Measurements from ENCODE around the gene UBE2J2.

The UBE2J2 gene

DNA sequence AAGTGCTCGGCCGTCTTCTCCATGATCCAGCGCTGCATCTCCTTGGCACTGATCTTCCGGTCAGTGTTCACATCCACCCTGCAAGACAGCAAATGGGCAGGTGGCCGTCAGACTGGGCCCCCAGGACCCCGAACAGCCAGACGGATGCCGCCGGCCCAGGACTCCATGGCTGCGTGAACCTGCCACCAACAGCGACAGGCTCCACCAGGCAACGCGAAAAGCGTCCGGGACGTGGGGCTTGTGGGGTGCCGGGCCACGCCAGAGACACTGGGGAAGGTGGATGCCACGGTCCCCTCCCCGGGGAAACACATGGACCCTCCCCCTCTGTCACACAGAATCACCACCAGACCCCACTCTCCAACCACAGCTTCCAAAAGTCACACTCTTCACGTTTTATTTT, 49.8 kb downstream of the UBE2J2 start:
- DNase-seq, result no peak

- no peak for DNase-seq
These were observed 50.3 kb downstream of the UBE2J2 start for GRCh38 chr1:1223321-1223720.

GRCh38 chr1:1222575-1223225, 51.0 kb downstream of the UBE2J2 start:
- DNase-seq, result no peak

GRCh38 chr1:1221887-1222574, 51.6 kb downstream of the UBE2J2 start:
- no peak for DNase-seq

- DNase-seq, result no peak
These were observed 53.5 kb downstream of the UBE2J2 start for GRCh38 chr1:1220197-1220596.

GRCh38 chr1:1219341-1219740, 54.3 kb downstream of the UBE2J2 start:
- DNase-seq, result no peak

GRCh38 chr1:1218524-1219200, 55.0 kb downstream of the UBE2J2 start:
- no peak for DNase-seq

GRCh38 chr1:1217621-1218523, 55.8 kb downstream of the UBE2J2 start:
- DNase-seq, result no peak

GRCh38 chr1:1216770-1217620, 56.7 kb downstream of the UBE2J2 start:
- DNase-seq, result no peak

GRCh38 chr1:1215881-1216605, 57.6 kb downstream of the UBE2J2 start:
- DNase-seq, result no peak

GRCh38 chr1:1215080-1215676, 58.5 kb downstream of the UBE2J2 start:
- DNase-seq, result no peak

DNA sequence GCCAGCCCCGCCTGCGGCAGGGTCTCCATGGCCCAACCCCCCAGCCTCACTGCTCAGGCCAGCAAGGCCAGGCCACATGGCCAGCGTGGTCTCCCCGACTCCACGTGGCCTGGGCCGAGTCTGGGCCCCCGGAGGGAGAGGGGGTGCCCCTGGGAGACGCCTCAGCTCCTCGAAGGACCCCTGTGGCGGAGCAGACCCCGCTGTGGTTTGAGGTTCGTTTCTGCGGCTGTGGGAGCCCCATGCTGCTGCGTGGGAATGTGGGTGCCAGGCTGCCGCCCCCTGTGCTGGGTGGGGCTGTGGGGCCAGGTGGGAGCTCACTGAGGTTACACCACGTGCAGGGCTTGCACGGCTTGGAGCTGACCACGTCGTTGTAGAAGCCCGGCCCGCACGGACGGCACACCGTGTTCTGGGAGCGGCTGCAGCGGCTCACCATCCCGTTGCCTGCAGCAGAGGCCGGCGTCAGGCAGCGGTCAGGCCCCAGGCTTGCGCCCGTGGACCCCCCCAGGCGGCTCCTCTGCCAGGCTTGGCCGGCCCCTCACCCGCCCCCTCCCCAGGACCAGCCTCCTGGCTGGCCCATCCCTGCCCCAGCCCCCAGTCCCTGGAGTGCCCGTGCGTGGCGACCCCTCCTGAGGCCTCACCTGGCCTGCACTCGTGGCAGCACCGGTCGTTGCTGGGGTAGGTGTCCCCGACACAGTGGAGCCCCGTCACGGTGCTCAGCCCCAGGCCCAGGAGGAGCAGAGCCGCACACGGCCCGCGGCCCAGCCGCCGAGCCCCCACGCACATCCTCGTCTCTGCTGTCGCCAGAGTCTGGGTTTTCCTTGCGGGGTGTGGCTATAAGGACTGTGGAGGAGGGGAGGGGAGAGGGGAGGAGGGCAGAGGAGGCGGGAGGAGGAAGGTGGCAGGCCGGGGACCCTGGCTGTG, 60.0 kb downstream of the UBE2J2 start, which contains the start of gene TNFRSF4:
Gene TNFRSF4 (minus strand): TSS at position 809 of the 921 bp plus-strand sequence. CDS start 26 bp downstream, at position 783.
- DNase-seq, result no peak

GRCh38 chr1:1212780-1213344, 60.8 kb downstream of the UBE2J2 start:
- DNase-seq, result no peak

DNA sequence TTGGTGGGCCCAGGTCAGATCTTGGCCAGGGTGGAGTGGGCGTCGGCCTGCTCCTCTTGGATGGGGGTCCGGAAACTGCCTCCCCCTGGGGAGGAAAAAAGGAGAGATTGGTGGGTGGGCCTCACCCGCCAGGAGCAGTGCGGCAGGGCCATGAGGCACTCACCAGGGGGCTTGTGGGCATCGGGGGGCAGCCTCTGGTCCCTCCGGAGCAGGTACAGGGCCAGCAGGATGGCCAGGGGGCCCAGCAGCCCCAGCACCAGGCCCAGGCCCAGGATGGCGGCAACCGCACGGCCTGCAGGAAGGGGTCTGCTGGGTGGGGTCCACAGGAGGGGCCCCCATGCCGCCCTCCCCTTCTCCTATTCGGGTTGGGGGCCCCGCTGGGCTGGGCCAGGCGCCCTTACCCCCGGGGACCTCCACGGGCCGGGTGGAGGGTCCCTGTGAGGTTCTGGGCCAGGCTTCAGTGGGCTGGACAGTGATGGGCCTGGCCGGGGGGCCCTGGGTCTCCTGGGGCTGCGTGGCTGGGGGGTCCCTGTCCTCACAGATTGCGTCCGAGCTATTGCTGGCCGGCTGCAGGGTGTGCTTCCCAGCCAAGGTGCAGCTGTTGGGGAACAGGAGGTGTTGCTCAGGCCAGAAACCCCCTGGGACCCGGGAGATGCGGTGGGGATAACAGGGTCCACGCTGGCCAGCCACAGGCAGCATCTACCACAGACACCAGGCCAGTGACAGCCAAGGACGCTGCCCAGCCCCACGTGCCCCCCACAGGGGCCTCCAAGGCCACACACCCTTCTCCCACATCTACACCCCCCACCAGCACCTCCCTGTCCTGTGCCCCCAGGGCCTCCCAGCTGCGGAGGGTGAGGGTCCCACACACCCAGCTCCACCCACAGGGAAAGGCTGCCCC, 61.9 kb downstream of the UBE2J2 start:
- no peak for DNase-seq

DNA sequence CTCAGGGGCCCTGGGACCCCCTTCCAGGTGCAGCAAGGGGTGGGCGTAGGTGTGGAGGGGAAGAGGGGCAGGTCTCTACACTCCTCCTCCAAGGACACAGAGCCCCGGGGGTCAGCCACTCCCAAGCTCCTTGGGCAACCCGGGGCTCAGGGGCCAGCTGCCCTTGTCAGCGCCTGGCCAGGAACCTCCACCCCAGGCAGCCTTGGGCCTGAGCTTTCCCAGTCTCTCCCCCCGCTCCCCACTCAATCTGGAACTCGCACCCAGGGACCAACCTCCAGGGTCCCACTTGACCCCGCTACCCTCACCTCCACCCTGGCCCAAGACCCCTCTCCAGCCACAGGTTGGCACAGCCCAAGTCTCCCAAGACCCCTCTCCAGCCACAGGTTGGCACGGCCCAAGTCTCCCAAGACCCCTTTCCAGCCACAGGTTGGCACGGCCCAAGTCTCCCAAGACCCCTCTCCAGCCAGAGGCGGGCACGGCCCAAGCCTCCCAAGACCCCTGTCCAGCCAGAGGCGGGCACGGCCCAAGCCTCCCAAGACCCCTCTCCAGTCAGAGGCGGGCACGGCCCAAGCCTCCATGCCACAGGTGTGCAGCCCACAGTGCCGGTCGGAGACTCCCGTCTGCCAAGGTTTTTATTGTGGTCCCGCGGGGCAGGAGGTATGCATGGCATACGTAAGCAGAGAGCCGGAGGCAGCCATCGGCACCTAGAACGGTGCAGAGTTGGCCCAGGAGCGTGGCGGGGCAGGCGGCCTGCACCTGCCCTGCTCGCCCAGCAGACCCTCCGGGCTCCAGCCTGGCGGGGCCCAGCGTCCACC, 62.7 kb downstream of the UBE2J2 start:
- no peak for DNase-seq

DNA sequence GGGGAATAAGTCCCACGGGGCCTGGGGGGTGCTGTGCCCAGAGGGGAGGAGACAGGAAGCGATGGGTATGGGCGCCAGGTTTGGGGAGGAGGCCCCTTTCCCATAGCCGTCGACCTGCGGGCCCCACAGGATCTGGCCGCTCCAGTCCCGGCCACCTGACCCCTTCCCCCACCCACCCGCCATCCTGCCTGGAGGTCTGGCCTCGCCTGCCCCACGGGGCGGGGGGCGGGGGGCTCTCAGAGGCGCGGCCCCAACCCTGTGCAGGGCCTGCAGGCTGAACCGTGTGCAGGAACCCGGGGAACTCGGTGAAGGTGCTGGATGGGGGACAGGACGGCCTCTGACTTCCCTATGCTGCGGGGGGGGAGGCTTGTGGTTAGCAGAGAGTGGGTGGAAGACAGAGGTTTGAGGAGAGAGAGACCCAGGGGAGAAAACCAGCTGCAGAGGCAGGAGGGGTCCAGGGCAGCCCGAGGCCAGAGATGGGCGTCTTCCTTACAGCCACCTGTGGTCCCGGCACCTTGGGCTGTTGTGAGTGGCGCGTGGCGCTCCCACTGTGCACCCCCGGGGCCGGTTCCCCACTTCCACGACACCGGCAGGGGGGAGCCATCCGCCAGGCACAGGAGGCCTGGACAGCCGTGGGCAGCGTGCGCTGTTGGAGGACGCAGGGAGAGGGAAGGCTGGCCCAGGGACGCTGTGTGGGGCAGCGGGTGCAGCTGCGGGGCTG, 64.8 kb downstream of the UBE2J2 start:
- no peak for DNase-seq

- no peak for DNase-seq
These were observed 66.1 kb downstream of the UBE2J2 start for GRCh38 chr1:1207571-1207892.
